GM18511 (cell line): ENCODE results near the gene SETD1B.

Experiments used
- ATAC-seq: cut with Tn5 transposase; IDR thresholded peaks from one replicate; pipeline ENCODE4 v1.9.1; 2021; ENCODE audit warnings: mild to moderate bottlenecking, moderate library complexity; ENCODE audit not compliant: unreplicated experiment

SETD1B gene

GRCh38 chr12:121823727-121824115, 19.9 kb downstream of the SETD1B start:
- ATAC-seq, result no peak

- no peak for ATAC-seq
These were observed 21.3 kb downstream of the SETD1B start for GRCh38 chr12:121825041-121825523.

- no peak for ATAC-seq
These were observed 22.7 kb downstream of the SETD1B start for GRCh38 chr12:121826318-121827150.

- no peak for ATAC-seq
These were observed 23.7 kb downstream of the SETD1B start for GRCh38 chr12:121827351-121828099.

- no peak for ATAC-seq
These were observed 24.5 kb downstream of the SETD1B start for GRCh38 chr12:121828306-121828705.

- no peak for ATAC-seq
These were observed 25.0 kb downstream of the SETD1B start for GRCh38 chr12:121828826-121829225.

GRCh38 chr12:121829250-121829918, 25.6 kb downstream of the SETD1B start:
- no peak for ATAC-seq

- no peak for ATAC-seq
These were observed 26.3 kb downstream of the SETD1B start for GRCh38 chr12:121830134-121830533.

- no peak for ATAC-seq
These were observed 26.9 kb downstream of the SETD1B start for GRCh38 chr12:121830588-121831265.

- ATAC-seq, result no peak
These were observed 27.9 kb downstream of the SETD1B start for GRCh38 chr12:121831571-121832245.

- no peak for ATAC-seq
These were observed 33.9 kb downstream of the SETD1B start for GRCh38 chr12:121837680-121838079.

- no peak for ATAC-seq
These were observed 34.3 kb downstream of the SETD1B start for GRCh38 chr12:121838126-121838525.

- peak; percentile 96 for ATAC-seq
These were observed 35.5 kb downstream of the SETD1B start for GRCh38 chr12:121839106-121839992.

GRCh38 chr12:121839993-121840761, 36.4 kb downstream of the SETD1B start:
- ATAC-seq, result no peak

- no peak for ATAC-seq
These were observed 39.6 kb downstream of the SETD1B start for GRCh38 chr12:121843236-121843982.

GRCh38 chr12:121845701-121846100, 41.9 kb downstream of the SETD1B start:
- no peak for ATAC-seq

- no peak for ATAC-seq
These were observed 45.4 kb downstream of the SETD1B start for GRCh38 chr12:121849211-121849610.

- no peak for ATAC-seq
These were observed 45.9 kb downstream of the SETD1B start for GRCh38 chr12:121849665-121850064.
